ENCODE measurements around the gene PLEKHA7.

The PLEKHA7 gene

GRCh38 chr11:16883174-16883573 lies 131.0 kb downstream of the PLEKHA7 start:
- Histone ChIP-seq H3K36me3 (ENCODE audit: control insufficient read depth, low read length) (no peaks in the 10 kb centered on the region), H3K4me2 (ENCODE audit: low read length) (no peak overlapping the region), H3K27me3 (ENCODE audit: control insufficient read depth, low read length) (peaks cover 18% of the 10 kb centered on the region), H4K20me1 (ENCODE audit: control insufficient read depth, insufficient read depth, low read depth, low read length) (no peaks in the 10 kb centered on the region), H3K9me3 (ENCODE audit: control insufficient read depth, insufficient read depth, low read length) (no peaks in the 10 kb centered on the region), H3K4me3 (ENCODE audit: low read length) (no peak overlapping the region), H3K4me1 (ENCODE audit: control insufficient read depth, low read length) (no peaks in the 10 kb centered on the region), H3K79me2 (ENCODE audit: control insufficient read depth, low read length) (no peaks in the 10 kb centered on the region), H3F3A (ENCODE audit: control insufficient read depth, insufficient read depth) (no peaks in the 10 kb centered on the region), H3K27ac (ENCODE audit: low read depth, low read length) (no peak overlapping the region), H3K9me2 (replicated peaks; ENCODE audit: control insufficient read depth, low read length) (no peaks in the 10 kb centered on the region)
- TF ChIP-seq CTCF (IDR thresholded peaks at IDR 0.05; ENCODE audit: low read depth, low read length, poor library complexity, severe bottlenecking) (no peak), EZH2phosphoT487 (IDR thresholded peaks at IDR 0.05; ENCODE audit: borderline replicate concordance, low read length) (no peak)

GRCh38 chr11:16881766-16882165 lies 132.4 kb downstream of the PLEKHA7 start:
- Histone ChIP-seq H3K27ac (ENCODE audit: low read depth, low read length) (no peak overlapping the region), H3K4me2 (ENCODE audit: low read length) (no peak overlapping the region), H3F3A (ENCODE audit: control insufficient read depth, insufficient read depth) (no peaks in the 10 kb centered on the region), H3K9me2 (replicated peaks; ENCODE audit: control insufficient read depth, low read length) (no peaks in the 10 kb centered on the region), H3K4me1 (ENCODE audit: control insufficient read depth, low read length) (no peaks in the 10 kb centered on the region), H4K20me1 (ENCODE audit: control insufficient read depth, insufficient read depth, low read depth, low read length) (no peaks in the 10 kb centered on the region), H3K4me3 (ENCODE audit: low read length) (no peak overlapping the region), H3K27me3 (ENCODE audit: control insufficient read depth, low read length) (peaks cover 23% of the 10 kb centered on the region), H3K9me3 (ENCODE audit: control insufficient read depth, insufficient read depth, low read length) (no peaks in the 10 kb centered on the region), H3K36me3 (ENCODE audit: control insufficient read depth, low read length) (no peaks in the 10 kb centered on the region), H3K79me2 (ENCODE audit: control insufficient read depth, low read length) (no peaks in the 10 kb centered on the region)
- TF ChIP-seq EZH2phosphoT487 (IDR thresholded peaks at IDR 0.05; ENCODE audit: borderline replicate concordance, low read length) (no peak), CTCF (IDR thresholded peaks at IDR 0.05; ENCODE audit: low read depth, low read length, poor library complexity, severe bottlenecking) (no peak)

- Histone ChIP-seq H3K4me2 (ENCODE audit: low read length) (no peak overlapping the region), H3K79me2 (ENCODE audit: control insufficient read depth, low read length) (no peaks in the 10 kb centered on the region), H3K36me3 (ENCODE audit: control insufficient read depth, low read length) (no peaks in the 10 kb centered on the region), H3K4me3 (ENCODE audit: low read length) (no peak overlapping the region), H3K27me3 (ENCODE audit: control insufficient read depth, low read length) (peaks cover 26% of the 10 kb centered on the region), H3K9me2 (replicated peaks; ENCODE audit: control insufficient read depth, low read length) (no peaks in the 10 kb centered on the region), H4K20me1 (ENCODE audit: control insufficient read depth, insufficient read depth, low read depth, low read length) (no peaks in the 10 kb centered on the region), H3K4me1 (ENCODE audit: control insufficient read depth, low read length) (no peaks in the 10 kb centered on the region), H3K9me3 (ENCODE audit: control insufficient read depth, insufficient read depth, low read length) (no peaks in the 10 kb centered on the region), H3K27ac (ENCODE audit: low read depth, low read length) (no peak overlapping the region), H3F3A (ENCODE audit: control insufficient read depth, insufficient read depth) (no peaks in the 10 kb centered on the region)
- TF ChIP-seq CTCF (IDR thresholded peaks at IDR 0.05; ENCODE audit: low read depth, low read length, poor library complexity, severe bottlenecking) (no peak), EZH2phosphoT487 (IDR thresholded peaks at IDR 0.05; ENCODE audit: borderline replicate concordance, low read length) (no peak)
These were observed 133.0 kb downstream of the PLEKHA7 start for GRCh38 chr11:16881074-16881709.

All from DOHH2 (cell line).